ENCODE data around the gene EIF2D. TPM values are rescaled to one million over a fixed set of nuclear protein-coding genes. Genes with fewer than 3 reads are reported as not detected.

The EIF2D gene
- total RNA-seq (2011; cell fraction: chromatin; rRNA removed; ENCODE audit: low replicate concordance): 150 and 157 TPM in 2 replicates
- 80.9 and 87.9 TPM in 2 replicates for total RNA-seq (2011; cell fraction: nucleolus; rRNA removed)
- 121 and 150 TPM in 2 replicates for total RNA-seq (2011; cell fraction: nucleoplasm; rRNA removed)
- 85.9 and 106 TPM in 2 replicates for total RNA-seq (2014; rRNA removed)
- 92.7 and 93.9 TPM in 2 replicates for total RNA-seq (2014; rRNA removed; fragmentation: Illumina TruSeq; extraction: Trizol)
- 85.1 and 86.5 TPM in 2 replicates for total RNA-seq (2015; rRNA removed; fragmentation: Illumina TruSeq; extraction: Trizol)
- total RNA-seq (2021): 81.1 and 82.1 TPM in 2 replicates
- polyA plus RNA-seq (2011; rRNA removed): 138 and 152 TPM in 2 replicates
- polyA plus RNA-seq (2011; cell fraction: cytosol; rRNA removed): 91.2 and 121 TPM in 2 replicates
- polyA plus RNA-seq (2011; cell fraction: nucleus; rRNA removed): 209 and 264 TPM in 2 replicates
- 76.3 and 124 TPM in 2 replicates for polyA plus RNA-seq (2012)
- 111 and 128 TPM in 2 replicates for polyA plus RNA-seq (2014; fragmentation: Illumina TruSeq; extraction: Trizol)
- 100 to 1,000 TPM in 1 of 2 experiments, 10 to 100 TPM in 1; 86.9 to 130 TPM for polyA plus RNA-seq (2014; fragmentation: Nextera tagmentation; extraction: Ambion mirVana)
- polyA plus RNA-seq (2014; rRNA removed): 113 and 131 TPM in 2 replicates
- 109 and 116 TPM in 2 replicates for polyA minus RNA-seq (2011; rRNA and poly(A)+ RNA removed)
- 50.0 and 50.6 TPM in 2 replicates for polyA minus RNA-seq (2011; cell fraction: cytosol; rRNA and poly(A)+ RNA removed)
- 51.2 and 78.6 TPM in 2 replicates for polyA minus RNA-seq (2011; cell fraction: nucleus; rRNA and poly(A)+ RNA removed)
- percentile 85 among the genes with signal in this experiment for Bru-seq, nascent RNA
- percentile 89 among the genes with signal in this experiment for BruChase-seq, experiment 1, labeled RNA remaining after a 2-hour chase
- BruChase-seq, experiment 2, labeled RNA remaining after a 6-hour chase: percentile 91 among the genes with signal in this experiment
- long read RNA-seq, experiment 1, transcript EIF2D-201 (15 exons, 2,005 nt): major isoform, 96 of 234 reads
- long read RNA-seq, experiment 1, partial matches to known transcripts: 114 of 234 reads
- long read RNA-seq, experiment 1, other reads (novel, unspliced or antisense): 24 of 234 reads
- long read RNA-seq, experiment 2, transcript EIF2D-201 (15 exons, 2,005 nt): major isoform, 54 of 103 reads
- long read RNA-seq, experiment 2, partial matches to known transcripts: 26 of 103 reads
- long read RNA-seq, experiment 2, other reads (novel, unspliced or antisense): 22 of 103 reads
- long read RNA-seq, experiment 3, transcript EIF2D-201 (15 exons, 2,005 nt): major isoform, 74 of 97 reads
- long read RNA-seq, experiment 3, partial matches to known transcripts: 10 of 97 reads
- long read RNA-seq, experiment 3, other reads (novel, unspliced or antisense): 13 of 97 reads

GRCh38 chr1:206612129-206612876 is at the start of gene EIF2D:
TSS of gene EIF2D (minus strand) at chr1:206612465. CDS start at chr1:206612342, 123 bp downstream.
- Histone ChIP-seq H2AFZ (ENCODE audit: low read depth, low read length) (peak within 1 kb of the TSS; percentile 100), H3K36me3 (ENCODE audit: control insufficient read depth, insufficient read depth, low read length) (peaks cover 36% of the 10 kb centered on the region), H3K27me3 (ENCODE audit: control insufficient read depth in 2 of 2, insufficient read depth in 2 of 2, low read length in 2 of 2) (no peaks in the 10 kb centered on the region), H3K4me1 (replicated peaks in 1 of 2; ENCODE audit: control insufficient read depth in 2 of 2, insufficient read depth in 2 of 2, low read length in 2 of 2) (peaks cover 5 to 7% of the 10 kb centered on the region in 2 experiments; a peak in 4 of 5 replicates), H3K27ac (ENCODE audit: extremely low read depth, low read depth, low read length) (peak within 1 kb of the TSS; percentile 94), H3K79me2 (ENCODE audit: control insufficient read depth, insufficient read depth, low read length) (peaks cover 16% of the 10 kb centered on the region), H3K9ac (ENCODE audit: insufficient read depth in 1 of 2, low read depth in 2 of 2, low read length in 2 of 2) (peak within 1 kb of the TSS; percentile 97 to 98), H3K9me3 (replicated peaks; ENCODE audit: control insufficient read depth, insufficient read depth, low read depth, low read length) (no peaks in the 10 kb centered on the region), H3K4me3 (peak within 1 kb of the TSS; percentile 97), H3K4me2 (ENCODE audit: insufficient read depth, low read length) (peak within 1 kb of the TSS; percentile 100), H3K9me1 (ENCODE audit: control insufficient read depth, insufficient read depth, low read length) (no peaks in the 10 kb centered on the region), H4K20me1 (replicated peaks; ENCODE audit: control insufficient read depth, insufficient read depth, low read length) (no peaks in the 10 kb centered on the region)
- CTCF ChIA-PET (ENCODE audit: low intra/inter-chr PET ratio): interaction anchor here (0.6 to 1.2 kb wide), 9 partner anchors 22 to 1114 kb away, joined by 3 to 6 read pairs (median 3); no protein-coding TSS in a partner anchor
- FAIRE-seq: peak; percentile 78
- intact Hi-C loops (cut with micrococcal nuclease) (loop anchor here (5.0 kb wide), 1 partner anchor 105 kb away; no protein-coding TSS in a partner anchor), in situ Hi-C loops (cut with MboI) (loop anchor here (25.0 kb wide), 2 partner anchors 300 to 900 kb away; partner anchors contain the start of gene FCMR)
- no TSS peak for BruUV-seq (replicated peaks)
- WGBS (ENCODE audit: insufficient coverage, low coverage, missing lambda C conversion rate): 5% methylated on average over 39 of the region's 48 CpGs
- DNase-seq (ENCODE audit: extremely low read depth in 1 of 4, low spot score in 3 of 4): peak; percentile 98 to 100 (median 100)
- ATAC-seq: peak; percentile 98
- POLR2A ChIA-PET: interaction anchor here (0.5 to 2.0 kb wide), 24 partner anchors 9 to 974 kb away, joined by 3 to 11 read pairs (median 4); partner anchors contain the start of gene DYRK3
- TF ChIP-seq SIRT6 (IDR thresholded peaks at IDR 0.05; ENCODE audit: low read depth, low read length) (no peak), MTA2 (IDR thresholded peaks at IDR 0.05; ENCODE audit: low read depth) (no peak), RBM17 (IDR thresholded peaks at IDR 0.05; ENCODE audit: borderline replicate concordance, low read depth, low read length) (no peak), ZBTB40 (IDR thresholded peaks at IDR 0.05) (peak; percentile 92), ZBTB40 (CRISPR knock-in tag; IDR thresholded peaks at IDR 0.05) (no peak), SLC30A9 (CRISPR knock-in tag; IDR thresholded peaks at IDR 0.05) (no peak)
